Neural progenitor cell (in vitro differentiated cells): ENCODE data around the gene ZNF547. TPM values are rescaled to one million over a fixed set of nuclear protein-coding genes. Genes with fewer than 3 reads are reported as not detected.

Source experiments
- DNase-seq: peaks from one replicate; pipeline ENCODE4 v3.0.0-alpha.2; 2016; ENCODE audit warnings: low spot score
- H2AFZ ChIP-seq: fragments of 200-600 bp; sonication (generic); replicated peaks from 2 replicates; pipeline ENCODE4 v1.6.1; 2016; ENCODE audit warnings: antibody characterized with exemption
- H3F3A ChIP-seq: fragments of 200-600 bp; sonication (generic); 2 replicates; pipeline ENCODE4 v1.6.1; 2016; ENCODE audit warnings: antibody characterized with exemption, low read depth
- H3K27ac ChIP-seq: fragments of 200-600 bp; sonication (generic); 2 replicates; pipeline ENCODE4 v1.5.1; 2016; ENCODE audit warnings: mild to moderate bottlenecking
- H3K27me3 ChIP-seq: fragments of 200-600 bp; sonication (generic); 2 replicates; pipeline ENCODE4 v1.6.1; 2016; ENCODE audit warnings: mild to moderate bottlenecking, moderate library complexity
- H3K36me3 ChIP-seq: fragments of 200-600 bp; sonication (generic); 2 replicates; pipeline ENCODE4 v1.5.1; 2016
- H3K4me1 ChIP-seq: fragments of 200-600 bp; sonication (generic); 2 replicates; pipeline ENCODE4 v1.6.1; 2016; ENCODE audit warnings: mixed run types
- H3K4me2 ChIP-seq: fragments of 200-600 bp; sonication (generic); 2 replicates; pipeline ENCODE4 v1.6.1; 2016
- H3K4me3 ChIP-seq: fragments of 200-600 bp; sonication (generic); 2 replicates; pipeline ENCODE4 v1.5.1; 2016
- H3K79me2 ChIP-seq: fragments of 200-600 bp; sonication (generic); 2 replicates; pipeline ENCODE4 v1.6.1; 2016; ENCODE audit warnings: low read depth
- H3K9ac ChIP-seq: fragments of 200-600 bp; sonication (generic); 2 replicates; pipeline ENCODE4 v1.6.1; 2016
- H3K9me3 ChIP-seq: fragments of 200-600 bp; sonication (generic); 2 replicates; pipeline ENCODE4 v1.5.1; 2016; ENCODE audit warnings: low read depth
- H4K20me1 ChIP-seq: fragments of 200-600 bp; sonication (generic); 2 replicates; pipeline ENCODE4 v1.6.1; 2016; ENCODE audit warnings: low read depth
- H3K27ac Mint-ChIP-seq: 3 replicates; pipeline ENCODE4 v1.8.0; 2021; ENCODE audit warnings: mixed read lengths
- H3K27me3 Mint-ChIP-seq: 2 replicates; pipeline ENCODE4 v1.8.0; 2022; ENCODE audit warnings: low read depth, mild to moderate bottlenecking, inconsistent platforms, moderate library complexity, mixed read lengths; ENCODE audit not compliant: insufficient read depth
- H3K36me3 Mint-ChIP-seq: 3 replicates; pipeline ENCODE4 v1.8.0; 2021; ENCODE audit warnings: mixed read lengths
- H3K4me1 Mint-ChIP-seq: 3 replicates; pipeline ENCODE4 v1.8.0; 2021; ENCODE audit warnings: mixed read lengths
- H3K4me3 Mint-ChIP-seq: 3 replicates; pipeline ENCODE4 v1.8.0; 2021; ENCODE audit warnings: mild to moderate bottlenecking, moderate library complexity, mixed read lengths
- H3K9me3 Mint-ChIP-seq: 3 replicates; pipeline ENCODE4 v1.8.0; 2020; ENCODE audit warnings: mixed read lengths
- EZH2 ChIP-seq: fragments of 200-600 bp; sonication (generic); IDR thresholded peaks from 2 replicates; pipeline ENCODE4 v1.6.1; 2017; ENCODE audit warnings: antibody characterized with exemption, mild to moderate bottlenecking, moderate library complexity
- EZH2phosphoT487 ChIP-seq: fragments of 200-600 bp; sonication (generic); IDR thresholded peaks from 2 replicates; pipeline ENCODE4 v1.6.1; 2017; ENCODE audit warnings: antibody characterized with exemption
- total RNA-seq: library from RNA; depleted of rRNA; stranded (reverse); fragments of >200 nt; gene quantifications from 2 replicates; pipeline ENCODE4 v1.2.3, GENCODE V29; 2015; ENCODE audit warnings: low replicate concordance
- TF ChIP-seq, protein P1 (sequence below): fragments of 200-600 bp; sonication (generic); IDR thresholded peaks from 2 replicates; pipeline ENCODE4 v1.5.1; 2017; ENCODE audit warnings: antibody characterized with exemption, mild to moderate bottlenecking

Gene ZNF547
- total RNA-seq, 1 donor from 2014 or later: 2.9 TPM

DNA sequence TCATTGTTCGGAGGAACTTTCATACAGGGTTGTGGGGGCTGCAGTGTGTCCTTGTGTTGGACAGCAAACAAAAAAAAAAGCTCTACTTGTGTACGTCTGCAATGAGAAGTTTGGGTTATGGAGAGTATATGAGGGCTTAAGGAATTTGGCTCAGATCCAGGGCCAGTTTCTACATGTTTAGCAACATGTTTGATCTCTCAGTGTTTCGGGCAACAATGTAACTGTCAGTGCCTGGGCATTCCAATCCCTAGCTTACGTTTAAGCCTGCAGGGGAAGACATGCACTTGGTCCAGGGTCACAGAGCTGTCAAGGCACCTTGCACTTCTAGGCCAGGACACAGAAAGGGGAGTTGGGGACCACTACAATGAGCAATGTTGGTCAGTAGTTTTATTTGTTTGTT is 29.2 kb upstream of the ZNF547 start:
- Histone ChIP-seq H3K4me2 (no peak overlapping the region), H3F3A (no peaks in the 10 kb centered on the region), H3K4me3 (no peak overlapping the region), H3K79me2 (no peaks in the 10 kb centered on the region), H3K9ac (no peak overlapping the region), H3K4me1 (no peaks in the 10 kb centered on the region), H4K20me1 (no peaks in the 10 kb centered on the region), H3K36me3 (no peaks in the 10 kb centered on the region), H2AFZ (no peak overlapping the region), H3K9me3 (no peaks in the 10 kb centered on the region), H3K27ac (no peak overlapping the region), H3K27me3 (no peaks in the 10 kb centered on the region)
- H3K36me3 Mint-ChIP-seq: peaks cover 6% of the 10 kb centered on the region
- H3K9me3 Mint-ChIP-seq: no peaks in the 10 kb centered on the region
- TF ChIP-seq EZH2 (no peak), EZH2phosphoT487 (no peak)
- TF ChIP-seq, protein P1, sequence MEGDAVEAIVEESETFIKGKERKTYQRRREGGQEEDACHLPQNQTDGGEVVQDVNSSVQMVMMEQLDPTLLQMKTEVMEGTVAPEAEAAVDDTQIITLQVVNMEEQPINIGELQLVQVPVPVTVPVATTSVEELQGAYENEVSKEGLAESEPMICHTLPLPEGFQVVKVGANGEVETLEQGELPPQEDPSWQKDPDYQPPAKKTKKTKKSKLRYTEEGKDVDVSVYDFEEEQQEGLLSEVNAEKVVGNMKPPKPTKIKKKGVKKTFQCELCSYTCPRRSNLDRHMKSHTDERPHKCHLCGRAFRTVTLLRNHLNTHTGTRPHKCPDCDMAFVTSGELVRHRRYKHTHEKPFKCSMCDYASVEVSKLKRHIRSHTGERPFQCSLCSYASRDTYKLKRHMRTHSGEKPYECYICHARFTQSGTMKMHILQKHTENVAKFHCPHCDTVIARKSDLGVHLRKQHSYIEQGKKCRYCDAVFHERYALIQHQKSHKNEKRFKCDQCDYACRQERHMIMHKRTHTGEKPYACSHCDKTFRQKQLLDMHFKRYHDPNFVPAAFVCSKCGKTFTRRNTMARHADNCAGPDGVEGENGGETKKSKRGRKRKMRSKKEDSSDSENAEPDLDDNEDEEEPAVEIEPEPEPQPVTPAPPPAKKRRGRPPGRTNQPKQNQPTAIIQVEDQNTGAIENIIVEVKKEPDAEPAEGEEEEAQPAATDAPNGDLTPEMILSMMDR: no peak
- no peak for DNase-seq
- no peak overlapping the region for H3K27ac Mint-ChIP-seq
- H3K4me3 Mint-ChIP-seq: no peak overlapping the region
- no peaks in the 10 kb centered on the region for H3K27me3 Mint-ChIP-seq
- H3K4me1 Mint-ChIP-seq: no peaks in the 10 kb centered on the region

DNA sequence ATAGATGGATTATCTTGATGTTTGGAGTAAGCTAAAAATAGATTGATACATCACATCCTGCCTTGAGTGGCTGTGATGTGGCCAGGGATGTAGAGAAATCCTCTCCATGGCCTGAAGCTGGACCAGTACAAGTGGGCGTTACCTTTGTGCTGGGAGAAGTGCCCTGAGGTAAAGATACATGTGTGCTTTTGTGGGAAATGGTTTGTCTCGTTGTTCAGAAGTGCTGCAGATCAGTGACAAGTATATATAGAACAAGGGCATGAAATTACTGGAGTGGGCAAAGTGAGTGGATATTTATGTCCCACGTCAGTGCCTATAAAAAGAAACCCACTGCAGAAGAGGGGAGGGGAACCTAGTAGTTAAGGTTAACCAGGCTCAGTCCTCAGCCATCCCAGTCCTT is 24.5 kb upstream of the ZNF547 start:
- Mint-ChIP-seq H3K4me1 (no peaks in the 10 kb centered on the region), H3K27me3 (peaks cover 7% of the 10 kb centered on the region), H3K36me3 (no peaks in the 10 kb centered on the region), H3K4me3 (no peak overlapping the region), H3K9me3 (no peaks in the 10 kb centered on the region), H3K27ac (no peak overlapping the region)
- Histone ChIP-seq H3K9me3 (no peaks in the 10 kb centered on the region), H3K27ac (no peak overlapping the region), H3K4me3 (no peak overlapping the region), H3K36me3 (no peaks in the 10 kb centered on the region), H3K4me1 (no peaks in the 10 kb centered on the region), H3F3A (no peaks in the 10 kb centered on the region), H3K9ac (no peak overlapping the region), H2AFZ (no peak overlapping the region), H3K79me2 (no peaks in the 10 kb centered on the region), H4K20me1 (no peaks in the 10 kb centered on the region), H3K4me2 (no peak overlapping the region), H3K27me3 (peaks cover 18% of the 10 kb centered on the region)
- no peak for DNase-seq
- TF ChIP-seq EZH2phosphoT487 (no peak), EZH2 (no peak)
- TF ChIP-seq, protein P1: no peak

DNA sequence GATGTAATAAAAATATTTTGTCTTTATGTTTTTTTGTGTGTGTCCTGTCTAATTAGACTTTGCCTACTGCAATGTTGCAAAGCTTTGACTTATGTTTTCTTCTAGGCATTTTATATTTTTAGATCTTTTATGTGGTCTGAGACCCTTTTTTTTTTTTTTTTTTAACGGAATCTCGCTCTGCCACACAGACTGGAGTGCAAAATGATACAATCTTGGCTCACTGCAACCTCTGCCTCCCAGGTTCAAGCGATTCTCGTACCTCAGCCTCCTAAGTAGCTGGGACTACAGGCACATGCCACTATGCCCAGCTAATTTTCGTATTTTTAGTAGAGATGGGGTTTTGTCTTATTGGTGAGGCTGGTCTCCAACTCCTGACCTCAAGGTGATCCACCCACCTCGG is 20.8 kb upstream of the ZNF547 start:
- no peak overlapping the region for H3K4me3 ChIP-seq
- peaks cover 54% of the 10 kb centered on the region for H3K27me3 ChIP-seq
- H3K36me3 Mint-ChIP-seq: no peaks in the 10 kb centered on the region
- H2AFZ ChIP-seq: no peak overlapping the region
- H3K9ac ChIP-seq: no peak overlapping the region
- H3K4me1 Mint-ChIP-seq: no peaks in the 10 kb centered on the region
- no peak for TF ChIP-seq EZH2
- TF ChIP-seq, protein P1: no peak
- TF ChIP-seq EZH2phosphoT487: no peak
- H3K79me2 ChIP-seq: no peaks in the 10 kb centered on the region
- DNase-seq: no peak
- no peak overlapping the region for H3K27ac Mint-ChIP-seq
- no peaks in the 10 kb centered on the region for H3F3A ChIP-seq
- no peak overlapping the region for H3K4me3 Mint-ChIP-seq
- no peaks in the 10 kb centered on the region for H3K36me3 ChIP-seq
- no peaks in the 10 kb centered on the region for H3K9me3 ChIP-seq
- no peaks in the 10 kb centered on the region for H3K4me1 ChIP-seq
- no peaks in the 10 kb centered on the region for H3K9me3 Mint-ChIP-seq
- peaks cover 9% of the 10 kb centered on the region for H3K27me3 Mint-ChIP-seq
- no peak overlapping the region for H3K27ac ChIP-seq
- no peak overlapping the region for H3K4me2 ChIP-seq
- no peaks in the 10 kb centered on the region for H4K20me1 ChIP-seq

DNA sequence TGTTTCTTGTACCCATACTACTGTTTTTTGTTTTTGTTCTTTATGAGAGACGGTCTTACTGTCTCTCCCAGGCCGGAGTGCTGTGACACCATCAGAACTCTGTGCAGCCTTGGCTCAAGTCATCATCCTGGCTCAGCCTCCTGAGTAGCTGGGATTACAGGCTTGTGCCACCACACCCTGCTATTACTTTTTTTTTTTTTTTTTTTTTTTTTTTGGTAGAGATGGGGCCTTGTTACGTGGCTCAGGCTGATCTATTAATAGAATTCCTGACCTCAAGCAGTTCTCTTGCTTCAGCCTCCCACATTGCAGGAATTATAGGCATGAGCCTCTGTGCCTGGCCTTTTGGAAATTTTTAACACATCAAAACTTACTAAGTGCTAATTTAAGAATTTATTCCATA is 15.2 kb upstream of the ZNF547 start:
- peaks cover 8% of the 10 kb centered on the region for H3K36me3 Mint-ChIP-seq

More for the DNA sequence above, 15.2 kb upstream of the ZNF547 start:
- H3K79me2 ChIP-seq: peaks cover 21% of the 10 kb centered on the region
- Mint-ChIP-seq H3K4me3 (no peak overlapping the region), H3K27me3 (peaks cover 4% of the 10 kb centered on the region), H3K27ac (no peak overlapping the region), H3K9me3 (no peaks in the 10 kb centered on the region), H3K4me1 (peaks cover 28% of the 10 kb centered on the region)
- H3K9ac ChIP-seq: no peak overlapping the region
- H3F3A ChIP-seq: no peaks in the 10 kb centered on the region
- no peaks in the 10 kb centered on the region for H3K36me3 ChIP-seq
- TF ChIP-seq, protein P1: no peak
- TF ChIP-seq EZH2phosphoT487: no peak
- TF ChIP-seq EZH2: no peak
- H4K20me1 ChIP-seq: no peaks in the 10 kb centered on the region
- H2AFZ ChIP-seq: no peak overlapping the region
- no peak overlapping the region for H3K4me2 ChIP-seq
- no peaks in the 10 kb centered on the region for H3K9me3 ChIP-seq
- peaks cover 44% of the 10 kb centered on the region for H3K27me3 ChIP-seq
- H3K4me1 ChIP-seq: no peaks in the 10 kb centered on the region
- no peak for DNase-seq
- H3K27ac ChIP-seq: no peak overlapping the region
- H3K4me3 ChIP-seq: no peak overlapping the region
